H1 (cell line): ENCODE data around the gene TAOK2. TPM values are rescaled to one million over a fixed set of nuclear protein-coding genes. Genes with fewer than 3 reads are reported as not detected.
A peak's percentile ranks its signal among the peaks of the same experiment; 100 is the strongest.

Source experiments
- CTCF ChIA-PET: fragments of 300-600 bp; sonication (Branson Sonifier 250); formaldehyde crosslinking; loops from one replicate; lab custom pipeline; 2021; ENCODE audit not compliant: partially characterized antibody; lab: Charles Lee
- POLR2A ChIA-PET: fragments of 300-600 bp; sonication (Branson Sonifier 250); formaldehyde crosslinking; loops from one replicate; lab custom pipeline; 2021; ENCODE audit warnings: inconsistent platforms; ENCODE audit not compliant: partially characterized antibody; lab: Charles Lee
- DNase-seq, 2 experiments: peaks; one replicate each; pipeline versions ENCODE4 v3.0.0 to v3.0.0-alpha.2; 2010 to 2022; ENCODE audit warnings: low spot score in 2 of 2, low read depth in 1 of 2, mixed read lengths in 1 of 2
- FAIRE-seq: peaks from 2 replicates; lab custom pipeline; 2011; peaks lifted over from hg19 to GRCh38; lab: Jason Lieb, UNC
- H2AFZ ChIP-seq: 2 replicates; pipeline ENCODE4 v1.8.1; 2012; ENCODE audit warnings: low read length, inconsistent platforms
- H2AK5ac ChIP-seq: 2 replicates; pipeline ENCODE4 v1.6.1; 2013; ENCODE audit warnings: low read depth, low read length
- H2BK120ac ChIP-seq: replicated peaks from 2 replicates; pipeline ENCODE3; 2013; ENCODE audit warnings: low read depth, low read length, inconsistent platforms
- H2BK12ac ChIP-seq: 2 replicates; pipeline ENCODE4 v1.6.1; 2013; ENCODE audit warnings: low read depth, low read length
- H2BK15ac ChIP-seq: 2 replicates; pipeline ENCODE4 v1.6.1; 2013; ENCODE audit warnings: low read length
- H2BK20ac ChIP-seq: 2 replicates; pipeline ENCODE4 v1.6.1; 2013; ENCODE audit warnings: low read length
- H2BK5ac ChIP-seq: 2 replicates; pipeline ENCODE4 v1.6.1; 2013; ENCODE audit warnings: low read depth, low read length
- H3K14ac ChIP-seq: 2 replicates; pipeline ENCODE4 v1.6.1; 2013; ENCODE audit warnings: inconsistent platforms; ENCODE audit not compliant: insufficient read length
- H3K18ac ChIP-seq: 2 replicates; pipeline ENCODE4 v1.6.1; 2013; ENCODE audit warnings: low read length; ENCODE audit errors: extremely low read depth
- H3K23ac ChIP-seq: 2 replicates; pipeline ENCODE4 v1.6.1; 2013; ENCODE audit warnings: inconsistent platforms; ENCODE audit not compliant: insufficient read length
- H3K23me2 ChIP-seq: 2 replicates; pipeline ENCODE4 v1.6.1; 2013; ENCODE audit warnings: low read depth, low read length
- H3K27ac ChIP-seq: 2 replicates; pipeline ENCODE4 v1.6.1; 2011; ENCODE audit warnings: low read depth, low read length, inconsistent platforms
- H3K27me3 ChIP-seq, 4 experiments: replicated peaks in 1 of 4; 1 replicate in 1 of 4; 2 replicates in 3 of 4; pipeline versions ENCODE4 v1.6.1 to v1.8.1; 2011 to 2013; ENCODE audit warnings: low read length in 3 of 4, mild to moderate bottlenecking in 3 of 4, inconsistent platforms in 2 of 4, mixed read lengths in 2 of 4, moderate library complexity in 1 of 4; ENCODE audit not compliant: control insufficient read depth in 3 of 4, insufficient read depth in 3 of 4; ENCODE audit errors: extremely low read depth in 1 of 4
- H3K36me3 ChIP-seq, 4 experiments: 2 replicates each; pipeline versions ENCODE4 v1.6.1 to v1.8.1; 2011 to 2013; ENCODE audit warnings: mild to moderate bottlenecking in 4 of 4, low read length in 3 of 4, moderate library complexity in 2 of 4, control low read depth in 1 of 4, inconsistent platforms in 1 of 4; ENCODE audit not compliant: insufficient read depth in 4 of 4, control insufficient read depth in 2 of 4
- H3K4ac ChIP-seq: replicated peaks from 2 replicates; pipeline ENCODE3; 2013; ENCODE audit warnings: low read length, low read depth, mixed read lengths, inconsistent platforms; ENCODE audit not compliant: insufficient read length
- H3K4me1 ChIP-seq, 4 experiments: replicated peaks in 1 of 4; 1 replicate in 1 of 4; 2 replicates in 3 of 4; pipeline versions ENCODE4 v1.6.1 to v1.8.1; 2011 to 2013; ENCODE audit warnings: low read length in 3 of 4, inconsistent platforms in 2 of 4, mixed read lengths in 1 of 4; ENCODE audit not compliant: insufficient read depth in 4 of 4, control insufficient read depth in 3 of 4
- H3K4me2 ChIP-seq, 2 experiments: 2 replicates each; pipeline versions ENCODE4 v1.6.1 to v1.8.1; 2011 to 2013; ENCODE audit warnings: low read depth in 2 of 2, low read length in 2 of 2, control low read depth in 1 of 2, inconsistent platforms in 1 of 2, mild to moderate bottlenecking in 1 of 2; ENCODE audit not compliant: insufficient read depth in 1 of 2
- H3K4me3 ChIP-seq, 4 experiments: fragments of 200-600, 300-600 bp in 1 of 4; sonication (generic), shearing (Covaris generic), sonication (Bioruptor Twin) in 1 of 4; 2 replicates each; pipeline versions ENCODE4 v1.5.1 to v1.8.1; 2011 to 2016; ENCODE audit warnings: low read length in 4 of 4, low read depth in 3 of 4, control low read depth in 2 of 4, inconsistent platforms in 2 of 4, mild to moderate bottlenecking in 2 of 4, mixed read lengths in 1 of 4, moderate library complexity in 1 of 4; ENCODE audit not compliant: insufficient read depth in 2 of 4; ENCODE audit errors: extremely low read depth in 1 of 4
- H3K56ac ChIP-seq: replicated peaks from 2 replicates; pipeline ENCODE3; 2013; ENCODE audit warnings: low read depth, mild to moderate bottlenecking, mixed read lengths, low read length, inconsistent platforms; ENCODE audit not compliant: insufficient read length
- H3K79me1 ChIP-seq: 2 replicates; pipeline ENCODE4 v1.6.1; 2013; ENCODE audit warnings: low read depth, low read length, control low read depth
- H3K79me2 ChIP-seq, 2 experiments: 2 replicates each; pipeline versions ENCODE4 v1.6.1 to v1.8.1; 2012 to 2013; ENCODE audit warnings: low read length in 2 of 2, mild to moderate bottlenecking in 2 of 2, inconsistent platforms in 1 of 2; ENCODE audit not compliant: insufficient read depth in 2 of 2, control insufficient read depth in 1 of 2
- H3K9ac ChIP-seq, 4 experiments: replicated peaks in 1 of 4; 1 replicate in 1 of 4; 2 replicates in 3 of 4; pipeline versions ENCODE4 v1.6.1 to v1.8.1; 2011 to 2013; ENCODE audit warnings: low read depth in 3 of 4, low read length in 3 of 4, control low read depth in 2 of 4, mild to moderate bottlenecking in 2 of 4, moderate library complexity in 2 of 4, inconsistent platforms in 1 of 4; ENCODE audit errors: extremely low read depth in 1 of 4
- H3K9me3 ChIP-seq, 2 experiments: 2 replicates each; pipeline versions ENCODE4 v1.6.1 to v1.8.1; 2012 to 2013; ENCODE audit warnings: mild to moderate bottlenecking in 2 of 2, moderate library complexity in 2 of 2, control low read depth in 1 of 2, inconsistent platforms in 1 of 2, low read depth in 1 of 2, low read length in 1 of 2, mixed read lengths in 1 of 2; ENCODE audit not compliant: insufficient read depth in 2 of 2
- H4K20me1 ChIP-seq, 2 experiments: replicated peaks in 1 of 2; 2 replicates each; pipeline versions ENCODE3 to v1.8.1; 2011 to 2013; ENCODE audit warnings: inconsistent platforms in 2 of 2, low read length in 2 of 2, mild to moderate bottlenecking in 1 of 2; ENCODE audit not compliant: insufficient read depth in 2 of 2, control insufficient read depth in 1 of 2
- H4K5ac ChIP-seq: 2 replicates; pipeline ENCODE4 v1.6.1; 2013; ENCODE audit warnings: low read length, low read depth, mixed read lengths, inconsistent platforms; ENCODE audit not compliant: insufficient read length
- H4K8ac ChIP-seq: 2 replicates; pipeline ENCODE4 v1.8.0; 2013; ENCODE audit warnings: mild to moderate bottlenecking, moderate library complexity, low read length, inconsistent platforms; ENCODE audit not compliant: insufficient read depth; ENCODE audit errors: extremely low read depth
- H4K91ac ChIP-seq: replicated peaks from 2 replicates; pipeline ENCODE3; 2013; ENCODE audit warnings: low read length, mixed read lengths, inconsistent platforms; ENCODE audit not compliant: insufficient read length
- BACH1 ChIP-seq: IDR thresholded peaks from 2 replicates; pipeline ENCODE4 v1.6.1; 2012; ENCODE audit warnings: low read length, improper control_type of control experiment
- FOSL1 ChIP-seq: IDR thresholded peaks from 2 replicates; pipeline ENCODE4 v1.6.1; 2011; ENCODE audit warnings: mild to moderate bottlenecking, low read depth, low read length, moderate library complexity; ENCODE audit not compliant: insufficient read depth
- MAX ChIP-seq: IDR thresholded peaks from 2 replicates; pipeline ENCODE4 v1.6.1; 2012; ENCODE audit warnings: inconsistent platforms
- SIN3A ChIP-seq, 2 experiments: IDR thresholded peaks in 1 of 2; conservative IDR thresholded peaks in 1 of 2; 2 replicates each; pipeline ENCODE4 v1.6.1; 2011 to 2012; ENCODE audit warnings: low read length in 2 of 2, improper control_type of control experiment in 1 of 2, low read depth in 1 of 2, mild to moderate bottlenecking in 1 of 2
- SIRT6 ChIP-seq: IDR thresholded peaks from one replicate; pipeline ENCODE4 v1.7.1; 2012; ENCODE audit warnings: low read length, inconsistent platforms
- SIX5 ChIP-seq: IDR thresholded peaks from 2 replicates; pipeline ENCODE4 v1.6.1; 2011; ENCODE audit warnings: mild to moderate bottlenecking, low read depth, low read length
- TAF7 ChIP-seq: optimal IDR thresholded peaks from 2 replicates; pipeline ENCODE3; 2011; ENCODE audit warnings: low read depth, mild to moderate bottlenecking, inconsistent platforms, low read length, moderate library complexity, borderline replicate concordance
- USF2 ChIP-seq: IDR thresholded peaks from 2 replicates; pipeline ENCODE4 v1.6.1; 2011; ENCODE audit warnings: low read length, improper control_type of control experiment
- WGBS, 2 experiments: shearing (Covaris generic) in 1 of 2; methylation state at CpG; one replicate each; pipeline versions ENCODE4 v1.1.6 to v1.1.7; 2013 to 2015; ENCODE audit warnings: low lambda C conversion rate in 2 of 2, mixed read lengths in 2 of 2, inconsistent platforms in 1 of 2, low coverage in 1 of 2, missing lambda C conversion rate in 1 of 2; ENCODE audit not compliant: insufficient replicate concordance in 2 of 2, insufficient coverage in 1 of 2, insufficient read length in 1 of 2; ENCODE audit errors: extremely low coverage in 1 of 2, missing lambda C conversion rate in 1 of 2; 5-methylcytosine and 5-hydroxymethylcytosine counted together
- polyA plus RNA-seq, 7 experiments: library from polyadenylated mRNA; depleted of rRNA in 3 of 7; stranded (reverse) in 5 of 7; unstranded in 2 of 7; fragments of >200 nt in 5 of 7; fragments of 200-250 nt in 2 of 7; gene quantifications; 1 replicate in 5 of 7; 2 replicates in 1 of 7; 4 replicates in 1 of 7; pipeline versions ENCODE4 v1.2.1 to v1.2.3, GENCODE V29; 2011 to 2013; ENCODE audit warnings: missing spikeins in 2 of 7, mixed read lengths in 2 of 7
- total RNA-seq: library from RNA; stranded (reverse); fragmentation: NEBNext Ultra II Directional; extraction: Animal tissue kit (Norgen Biotek cat#: 25700); gene quantifications from 2 replicates; pipeline ENCODE4 v1.2.1, GENCODE V29; 2021

The TAOK2 gene
- total and polyA plus RNA-seq, 2 of the 8 experiments (the other 6 are each of a cell fraction or from before 2014, with no cell fraction given): 13.5 to 32.6 TPM

- peaks cover 0 to 9% (median 4%) of the 10 kb centered on the region in 4 experiments; a peak in 2 of 7 replicates for H3K27me3 ChIP-seq
- no peak overlapping the region for H3K4ac ChIP-seq
- ChIA-PET CTCF (interaction anchor here (0.8 to 1.2 kb wide), 4 partner anchors 9 to 28 kb away, joined by 3 to 5 read pairs (median 4); a partner anchor contains a TSS), POLR2A (interaction anchor here (0.8 to 1.4 kb wide), 7 partner anchors 19 to 220 kb away, joined by 3 to 4 read pairs (median 3); partner anchors contain the start of genes ALDOA, PAGR1 and TBX6)
- no peak overlapping the region for H3K56ac ChIP-seq
- H2AK5ac ChIP-seq: no peak overlapping the region; the same call in 1 of the 2 replicates
- peaks cover 5% of the 10 kb centered on the region; the same call in 1 of the 2 replicates for H3K79me1 ChIP-seq
- no peak overlapping the region for H3K27ac ChIP-seq
- WGBS, 2 experiments: 49% methylated on average over 16 of the region's 18 CpGs; no CpG with 5 or more reads in 1 of the 2 experiments
- H3K9me3 ChIP-seq: no peaks in the 10 kb centered on the region
- peaks cover 0 to 26% (median 19%) of the 10 kb centered on the region in 4 experiments; a peak in 6 of 7 replicates for H3K4me1 ChIP-seq
- no peak overlapping the region for H3K18ac ChIP-seq
- H2BK5ac ChIP-seq: no peak overlapping the region
- peaks cover 10% of the 10 kb centered on the region; the same call in 1 of the 2 replicates for H3K23me2 ChIP-seq
- H4K20me1 ChIP-seq: peaks cover 12 to 16% of the 10 kb centered on the region in 2 experiments
- H4K8ac ChIP-seq: no peak overlapping the region
- no peak overlapping the region for H2BK120ac ChIP-seq
- DNase-seq (peak in 1 of 2 experiments; percentile 88), FAIRE-seq (no peak)
- no peak overlapping the region for H2BK20ac ChIP-seq
- H4K5ac ChIP-seq: no peak overlapping the region
- H3K23ac ChIP-seq: no peak overlapping the region
- H3K9ac ChIP-seq: no peak overlapping the region
- no peak overlapping the region for H2BK15ac ChIP-seq
- no peak overlapping the region for H2AFZ ChIP-seq
- H2BK12ac ChIP-seq: peak overlapping the region; percentile 44; the same call in 1 of the 2 replicates
- H4K91ac ChIP-seq: no peak overlapping the region
- no peaks in the 10 kb centered on the region for H3K79me2 ChIP-seq
- TF ChIP-seq SIRT6: no peak
- TF ChIP-seq FOSL1: no peak
- no peak for TF ChIP-seq USF2
- no peak for TF ChIP-seq TAF7
- TF ChIP-seq BACH1: 0 out of 2 replicates have a peak, but pooled peaks have one; percentile 18
- peak; percentile 83 to 94; a peak in 3 of 4 replicates for TF ChIP-seq SIN3A (conservative IDR thresholded peaks at IDR 0.05 in 1 of 2, IDR thresholded peaks at IDR 0.05 in 1 of 2; ENCODE audit: low read depth in 1 of 2, low read length in 2 of 2)
- TF ChIP-seq MAX: peak; percentile 41; the same call in 1 of the 2 replicates
- TF ChIP-seq SIX5: no peak
- peaks cover 0 to 7% (median under 1%) of the 10 kb centered on the region in 4 experiments; a peak in 2 of 8 replicates for H3K36me3 ChIP-seq
- H3K4me2 ChIP-seq: peak overlapping the region; percentile 84 to 96; a peak in 2 of 4 replicates
- H3K4me3 ChIP-seq: no peak overlapping the region
- no peak overlapping the region for H3K14ac ChIP-seq
Observed at GRCh38 chr16:30028438-30029076, 54.9 kb downstream of the TAOK2 start.
